WTC11 (cell line): ENCODE data around the gene BCL2A1. TPM values are rescaled to one million over a fixed set of nuclear protein-coding genes. Genes with fewer than 3 reads are reported as not detected.

Source experiments
- ATAC-seq: fragments of 200-7000 bp; cut with Tn5 transposase; 2 replicates; pipeline ENCODE4 v1.10.0; 2021; ENCODE audit warnings: mild to moderate bottlenecking, moderate library complexity
- CTCF ChIA-PET: fragments of 300-600 bp; sonication (Branson Sonifier 250); formaldehyde crosslinking; loops from one replicate; lab custom pipeline; 2021; ENCODE audit warnings: antibody characterized with exemption; lab: Charles Lee
- POLR2A ChIA-PET: fragments of 350-600 bp; sonication (Branson Sonifier 250); formaldehyde crosslinking; loops from one replicate; lab custom pipeline; 2021; ENCODE audit warnings: antibody characterized with exemption; lab: Charles Lee
- DNase-seq: peaks from one replicate; pipeline ENCODE4 v3.0.0; 2021; ENCODE audit warnings: low spot score
- H3K27ac Mint-ChIP-seq: 2 replicates; pipeline ENCODE4 v1.8.0; 2021; ENCODE audit warnings: mixed read lengths
- H3K27me3 Mint-ChIP-seq: 2 replicates; pipeline ENCODE4 v1.8.0; 2021; ENCODE audit warnings: low read depth, mild to moderate bottlenecking, moderate library complexity, mixed read lengths
- H3K36me3 Mint-ChIP-seq: 2 replicates; pipeline ENCODE4 v1.8.0; 2021; ENCODE audit warnings: mixed read lengths
- H3K4me1 Mint-ChIP-seq: 2 replicates; pipeline ENCODE4 v1.8.0; 2022; ENCODE audit warnings: mixed read lengths
- H3K4me3 Mint-ChIP-seq: 2 replicates; pipeline ENCODE4 v1.8.0; 2021; ENCODE audit warnings: mild to moderate bottlenecking, moderate library complexity, mixed read lengths
- H3K9me3 Mint-ChIP-seq: 2 replicates; pipeline ENCODE4 v1.8.0; 2021; ENCODE audit warnings: mixed read lengths
- JUN ChIP-seq: sonication (generic); formaldehyde crosslinking; IDR thresholded peaks from 2 replicates; pipeline ENCODE4 v1.8.0; 2023; ENCODE audit warnings: mild to moderate bottlenecking, missing genetic modification reagents
- NFE2L1 ChIP-seq: sonication (generic); formaldehyde crosslinking; IDR thresholded peaks from 2 replicates; pipeline ENCODE4 v1.8.1; 2023; ENCODE audit warnings: missing genetic modification reagents
- NR2C2 ChIP-seq: sonication (generic); formaldehyde crosslinking; IDR thresholded peaks from 2 replicates; pipeline ENCODE4 v1.8.0; 2022; ENCODE audit warnings: mild to moderate bottlenecking, missing genetic modification reagents
- PRRX2 ChIP-seq: fragments of 250-450 bp; sonication (Bioruptor Pico); IDR thresholded peaks from 2 replicates; pipeline ENCODE4 v1.8.0; 2021; ENCODE audit warnings: mild to moderate bottlenecking
- RORB ChIP-seq: fragments of 250-450 bp; sonication (Bioruptor Pico); IDR thresholded peaks from 2 replicates; pipeline ENCODE4 v1.9.0; 2021; ENCODE audit warnings: mild to moderate bottlenecking
- TP53 ChIP-seq: sonication (generic); formaldehyde crosslinking; IDR thresholded peaks from 2 replicates; pipeline ENCODE4 v1.8.1; 2023; ENCODE audit warnings: mild to moderate bottlenecking, missing genetic modification reagents
- ZNF317 ChIP-seq: sonication (generic); formaldehyde crosslinking; IDR thresholded peaks from 2 replicates; pipeline ENCODE4 v1.8.1; 2023; ENCODE audit warnings: low read depth, mild to moderate bottlenecking, moderate library complexity, missing genetic modification reagents, borderline replicate concordance
- ZNF512 ChIP-seq: sonication (generic); formaldehyde crosslinking; IDR thresholded peaks from 2 replicates; pipeline ENCODE4 v1.8.1; 2022; ENCODE audit warnings: missing genetic modification reagents, borderline replicate concordance
- total RNA-seq: library from RNA; stranded (reverse); gene quantifications from 3 replicates; pipeline ENCODE4 v1.2.3, GENCODE V29; 2021

Gene BCL2A1
- total RNA-seq, 1 experiment from 2014 or later, result 0.28 TPM

DNA sequence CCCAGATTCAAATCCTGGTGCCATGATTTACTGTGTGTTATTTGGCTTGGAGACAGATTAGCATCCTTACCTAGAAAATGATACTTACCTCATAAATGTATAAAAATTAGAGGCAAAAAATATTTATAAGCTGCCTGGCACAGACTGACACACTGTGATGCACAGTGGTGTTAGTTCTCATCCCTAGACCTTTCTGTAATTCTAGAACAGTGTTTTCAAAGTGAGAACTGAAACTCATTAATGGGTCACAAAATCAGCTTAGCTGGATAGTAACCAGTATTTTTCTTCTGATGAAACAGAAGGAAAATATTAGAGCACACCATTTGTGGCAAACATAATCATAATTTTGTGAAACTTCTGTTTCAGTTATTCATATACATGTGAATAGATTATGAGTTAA, 56.3 kb downstream of the BCL2A1 start:
- ChIA-PET CTCF (no interaction called here), POLR2A (no interaction called here)
- TF ChIP-seq ZNF317, result no peak
- TF ChIP-seq RORB (CRISPR knock-in tag), result no peak
- TF ChIP-seq NR2C2, result no peak
- TF ChIP-seq NFE2L1, result no peak
- no peak for TF ChIP-seq PRRX2 (CRISPR knock-in tag)
- no peak for TF ChIP-seq TP53 (CRISPR knock-in tag)
- no peak for TF ChIP-seq JUN (CRISPR knock-in tag)
- TF ChIP-seq ZNF512 (CRISPR knock-in tag), result no peak
- Mint-ChIP-seq H3K27ac (no peak overlapping the region), H3K9me3 (peaks cover 72% of the 10 kb centered on the region), H3K4me1 (peaks cover 14% of the 10 kb centered on the region), H3K4me3 (no peak overlapping the region), H3K27me3 (no peaks in the 10 kb centered on the region), H3K36me3 (peaks cover 83% of the 10 kb centered on the region)
- ATAC-seq (no peak), DNase-seq (no peak)

Other genes with a start within 250 kb of the BCL2A1 start
- 24.8 to 31.0 TPM (median 29.7 TPM) in 3 replicates for gene MTHFS, start 74.2 kb downstream of the BCL2A1 start, total RNA-seq
- gene ZFAND6, start 88.5 kb upstream of the BCL2A1 start, total RNA-seq, result 108 to 119 TPM (median 114 TPM) in 3 replicates
- gene FAH, start 181.8 kb upstream of the BCL2A1 start, total RNA-seq, result 21.7 to 23.7 TPM (median 22.8 TPM) in 3 replicates